Activated B cell treated with CpG ODN at 0.5 μM for 24 hours (primary cell): Measurements from ENCODE around the gene GNB1L. TPM values are rescaled to one million over a fixed set of nuclear protein-coding genes. Genes with fewer than 3 reads are reported as not detected.

Experiments
- ATAC-seq: fragments of 200-7000 bp; cut with Tn5 transposase; one replicate; pipeline ENCODE4 v1.10.0; 2021; ENCODE audit warnings: low read depth, mild to moderate bottlenecking, moderate library complexity
- CTCF ChIA-PET: fragments of 350-600 bp; sonication (Branson Sonifier 250); formaldehyde crosslinking; loops from one replicate; lab custom pipeline; 2021; ENCODE audit warnings: antibody characterized with exemption; lab: Charles Lee
- POLR2A ChIA-PET: fragments of 350-600 bp; sonication (Branson Sonifier 250); formaldehyde crosslinking; loops from one replicate; lab custom pipeline; 2021; ENCODE audit warnings: antibody characterized with exemption; lab: Charles Lee
- DNase-seq: peaks from one replicate; pipeline ENCODE4 v3.0.0; 2022
- H3K27ac Mint-ChIP-seq: one replicate; pipeline ENCODE4 v1.8.0; 2020; ENCODE audit warnings: mixed read lengths
- H3K27me3 Mint-ChIP-seq: one replicate; pipeline ENCODE4 v1.8.0; 2021; ENCODE audit warnings: mixed read lengths
- H3K36me3 Mint-ChIP-seq: one replicate; pipeline ENCODE4 v1.8.0; 2021; ENCODE audit warnings: low read depth, mixed read lengths
- H3K4me1 Mint-ChIP-seq: one replicate; pipeline ENCODE4 v1.8.0; 2021; ENCODE audit warnings: mixed read lengths
- H3K4me3 Mint-ChIP-seq: one replicate; pipeline ENCODE4 v1.8.0; 2020; ENCODE audit warnings: mild to moderate bottlenecking, mixed read lengths
- H3K9me3 Mint-ChIP-seq: one replicate; pipeline ENCODE4 v1.8.0; 2020; ENCODE audit warnings: mixed read lengths
- CTCF ChIP-seq: fragments of 200-600 bp; IDR thresholded peaks from one replicate; pipeline ENCODE4 v1.8.0; 2022; ENCODE audit warnings: antibody characterized with exemption, mild to moderate bottlenecking
- intact Hi-C: fragments of 100-400 bp; cut with micrococcal nuclease; formaldehyde crosslinking; loops from one replicate; pipeline ENCODE4 v1.15.1; 2024
- total RNA-seq: library from RNA; stranded (reverse); gene quantifications from 2 replicates; pipeline ENCODE4 v1.2.3, GENCODE V29; 2022

The GNB1L gene
- total RNA-seq, 1 donor from 2014 or later = 6.3 TPM

- ChIA-PET CTCF (no interaction called here), POLR2A (no interaction called here)
- intact Hi-C loops = no loop called here
- Mint-ChIP-seq H3K27me3 (no peaks in the 10 kb centered on the region), H3K36me3 (peaks cover 5% of the 10 kb centered on the region), H3K4me1 (no peaks in the 10 kb centered on the region), H3K27ac (no peak overlapping the region), H3K4me3 (no peak overlapping the region), H3K9me3 (no peaks in the 10 kb centered on the region)
- ATAC-seq (no peak), DNase-seq (no peak)
- TF ChIP-seq CTCF = no peak
Observed at GRCh38 chr22:19814428-19814827, 40.2 kb downstream of the GNB1L start.

DNA sequence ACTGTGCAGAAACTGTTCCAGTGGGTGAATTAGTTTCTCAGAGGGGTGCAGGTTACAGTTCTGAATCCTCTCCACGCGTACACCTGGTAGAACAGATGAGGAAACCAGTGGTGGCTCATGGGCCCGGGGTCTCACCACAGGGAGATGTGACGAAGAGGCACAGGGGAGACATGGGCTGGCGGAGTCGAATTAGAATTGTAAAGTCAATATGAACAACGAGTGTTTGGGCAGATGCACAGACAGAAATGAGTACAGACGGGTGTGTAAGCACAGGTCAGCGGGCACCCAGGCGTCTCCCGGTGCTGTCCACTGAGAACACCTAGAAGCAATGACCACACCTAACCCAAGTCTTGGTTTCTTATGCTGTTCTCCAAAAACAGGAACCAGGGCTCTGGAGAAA, 41.8 kb downstream of the GNB1L start:
- no peaks in the 10 kb centered on the region for H3K27me3 Mint-ChIP-seq
- no peak for ATAC-seq
- H3K4me3 Mint-ChIP-seq = no peak overlapping the region
- ChIA-PET POLR2A (no interaction called here), CTCF (no interaction called here)
- intact Hi-C loops = no loop called here
- H3K4me1 Mint-ChIP-seq = no peaks in the 10 kb centered on the region
- H3K9me3 Mint-ChIP-seq = no peaks in the 10 kb centered on the region
- no peak overlapping the region for H3K27ac Mint-ChIP-seq
- no peak for TF ChIP-seq CTCF
- peaks cover 5% of the 10 kb centered on the region for H3K36me3 Mint-ChIP-seq
- no peak for DNase-seq

DNA sequence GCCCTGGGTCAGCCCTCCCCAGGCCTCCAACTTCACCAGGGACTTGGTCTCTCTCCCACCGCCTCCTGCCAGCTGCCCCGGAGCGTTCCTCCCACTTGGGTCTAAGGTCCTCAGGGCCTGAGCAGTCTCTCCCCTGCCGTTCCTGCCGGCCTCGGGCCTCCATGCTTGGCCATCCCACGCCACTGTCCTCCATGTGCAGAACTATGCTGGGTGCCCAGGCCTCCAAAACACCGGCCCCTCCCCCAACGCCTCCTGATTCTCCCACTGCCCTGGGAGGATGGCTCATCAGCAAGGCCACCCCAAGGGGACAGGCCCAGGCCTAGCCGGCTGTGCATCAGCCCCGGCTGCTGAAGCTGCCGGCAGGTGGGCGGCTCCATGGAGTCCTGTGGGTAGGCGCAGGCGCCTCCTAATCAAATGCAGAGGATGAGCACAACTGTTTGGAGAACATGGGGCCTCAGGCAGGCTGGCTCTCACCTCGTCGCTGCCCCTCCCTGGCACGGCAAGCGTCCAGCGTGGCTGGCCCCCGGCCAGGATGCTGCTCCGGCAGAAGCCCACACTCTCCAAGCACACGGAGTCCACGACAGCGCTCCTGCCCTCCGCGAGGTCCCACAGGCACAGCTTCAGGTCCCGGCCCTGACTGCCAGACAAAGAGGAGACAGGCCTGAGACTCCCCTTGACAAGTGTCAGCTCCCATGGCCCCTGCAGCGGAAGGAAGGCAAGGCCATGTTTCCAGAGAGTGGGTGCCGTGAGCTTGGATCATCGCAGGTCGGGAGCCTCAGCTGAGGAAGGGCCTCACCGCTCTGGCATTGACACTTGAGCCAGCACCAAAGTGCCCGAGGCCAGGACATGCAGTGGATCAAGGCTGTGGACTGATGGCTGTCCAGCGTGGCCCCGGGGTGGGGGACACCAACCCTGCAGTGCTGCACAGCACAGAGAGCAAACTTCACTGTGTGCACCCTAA, 42.6 kb downstream of the GNB1L start:
- intact Hi-C loops = no loop called here
- ATAC-seq (no peak), DNase-seq (peak; percentile 2)
- Mint-ChIP-seq H3K4me3 (no peak overlapping the region), H3K27ac (no peak overlapping the region), H3K4me1 (no peaks in the 10 kb centered on the region), H3K27me3 (no peaks in the 10 kb centered on the region), H3K36me3 (peaks cover 7% of the 10 kb centered on the region), H3K9me3 (no peaks in the 10 kb centered on the region)
- ChIA-PET CTCF (no interaction called here), POLR2A (no interaction called here)
- TF ChIP-seq CTCF = no peak

GRCh38 chr22:19811211-19811621, 43.5 kb downstream of the GNB1L start:
- Mint-ChIP-seq H3K4me3 (no peak overlapping the region), H3K9me3 (no peaks in the 10 kb centered on the region), H3K27ac (no peak overlapping the region), H3K36me3 (peaks cover 12% of the 10 kb centered on the region), H3K27me3 (no peaks in the 10 kb centered on the region), H3K4me1 (no peaks in the 10 kb centered on the region)
- ATAC-seq (no peak), DNase-seq (peak; percentile 2)
- intact Hi-C loops = no loop called here
- ChIA-PET POLR2A (no interaction called here), CTCF (no interaction called here)
- no peak for TF ChIP-seq CTCF

- Mint-ChIP-seq H3K27me3 (no peaks in the 10 kb centered on the region), H3K4me3 (no peak overlapping the region), H3K9me3 (no peaks in the 10 kb centered on the region), H3K27ac (no peak overlapping the region), H3K36me3 (peaks cover 15% of the 10 kb centered on the region), H3K4me1 (no peaks in the 10 kb centered on the region)
- peak; percentile 5 for DNase-seq
- intact Hi-C loops = no loop called here
- POLR2A ChIA-PET = no interaction called here
- ATAC-seq = no peak
- CTCF ChIA-PET = no interaction called here
- no peak for TF ChIP-seq CTCF
Observed at GRCh38 chr22:19810381-19811201, 44.1 kb downstream of the GNB1L start.
